ENCODE results near the gene NOP9.

DNA sequence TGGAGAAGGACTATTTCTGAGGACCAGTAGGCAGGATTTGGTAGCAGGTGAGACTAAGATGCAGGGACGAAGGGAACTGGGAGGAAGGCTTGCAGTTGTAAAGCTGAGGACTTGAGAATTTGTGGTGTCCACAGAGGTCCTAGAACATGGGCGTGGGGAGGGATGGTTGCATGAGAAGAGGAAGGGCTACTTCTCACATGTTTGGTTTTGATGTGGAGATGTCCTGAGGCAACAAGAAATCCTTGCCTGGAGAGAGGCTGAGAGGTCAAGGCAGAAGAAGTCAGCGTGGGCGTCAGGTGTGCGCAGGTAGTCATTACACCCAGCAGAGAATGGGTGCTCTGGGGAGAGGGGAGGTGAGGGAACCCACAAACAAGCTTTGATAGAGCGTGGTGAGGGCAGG is 22.6 kb upstream of the NOP9 start:
- TF ChIP-seq NFIC (IDR thresholded peaks at IDR 0.05) (no peak), CEBPB (IDR thresholded peaks at IDR 0.05) (no peak), TAF1 (IDR thresholded peaks at IDR 0.05; ENCODE audit: low read depth) (no peak)
